ENCODE measurements around the gene PHTF2.

PHTF2 gene

GRCh38 chr7:77881871-77882270 is 83.3 kb downstream of the PHTF2 start:
- DNase-seq, result no peak

- DNase-seq, result no peak
These were observed 86.6 kb downstream of the PHTF2 start for GRCh38 chr7:77885155-77885554.

- no peak for DNase-seq
These were observed 89.0 kb downstream of the PHTF2 start for GRCh38 chr7:77887567-77887966.

- DNase-seq, result no peak
These were observed 90.4 kb downstream of the PHTF2 start for GRCh38 chr7:77888998-77889397.

DNA sequence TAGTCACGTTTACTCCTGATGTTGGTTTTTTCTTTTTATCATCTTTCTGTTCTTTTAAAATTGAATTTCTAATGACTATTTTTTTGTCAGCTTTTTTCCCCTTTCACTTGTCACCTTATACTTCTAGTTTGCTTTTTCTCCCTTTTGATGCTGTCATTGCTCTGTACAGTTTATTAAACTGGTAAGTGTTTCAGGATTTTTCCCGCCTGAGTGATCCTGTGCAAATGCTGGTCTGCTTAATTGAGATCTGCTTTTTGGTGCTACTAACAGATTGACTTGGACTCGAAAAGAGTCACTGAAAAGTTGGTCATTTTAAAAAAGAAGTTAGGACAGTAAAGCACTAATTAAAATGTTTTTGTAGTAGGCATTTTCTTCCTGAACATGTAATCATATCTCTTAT is 95.2 kb downstream of the PHTF2 start:
- no peak for DNase-seq

DNA sequence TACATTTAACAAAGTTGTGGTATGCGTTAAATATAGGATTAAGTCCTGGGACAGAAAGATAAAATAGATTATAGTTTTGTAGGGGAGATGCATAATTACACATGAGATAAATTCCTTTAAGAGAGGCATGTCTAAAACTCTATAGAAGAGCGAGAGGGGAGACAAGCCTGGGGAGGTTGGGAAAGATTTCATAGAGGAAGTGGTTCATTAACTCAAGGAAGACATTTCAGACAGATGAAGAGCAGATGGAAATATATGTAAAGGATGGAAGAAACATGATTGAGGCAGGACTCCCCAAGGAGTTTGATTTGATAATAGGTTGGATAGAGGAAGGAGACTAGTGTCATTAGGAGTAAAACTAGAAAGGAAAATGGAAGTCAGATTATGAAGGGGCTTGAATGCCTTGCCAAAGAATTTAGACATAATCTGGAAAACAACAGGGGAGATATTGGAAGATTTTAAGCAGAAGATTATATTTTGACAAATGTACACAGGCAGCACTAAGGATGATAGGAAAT is 96.1 kb downstream of the PHTF2 start:
- DNase-seq, result no peak

DNA sequence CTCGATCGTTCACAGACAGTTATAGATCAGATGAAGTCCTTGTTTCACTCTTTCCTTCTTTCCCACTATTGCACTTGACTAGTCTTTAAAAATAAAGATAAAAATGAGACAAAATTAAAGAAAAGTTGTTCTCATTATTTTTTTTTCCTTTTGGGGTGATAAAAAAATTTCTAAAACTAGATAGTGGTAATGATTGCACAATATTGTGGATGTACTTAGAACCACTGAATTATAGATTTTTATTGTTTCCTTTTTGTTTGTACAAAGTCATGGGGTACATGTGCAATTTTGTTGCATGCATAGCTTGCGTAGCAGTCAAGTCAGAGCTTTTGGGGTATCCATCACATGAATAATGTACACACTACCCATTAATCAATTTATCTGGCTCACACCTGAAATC is 97.3 kb downstream of the PHTF2 start:
- DNase-seq, result no peak

DNA sequence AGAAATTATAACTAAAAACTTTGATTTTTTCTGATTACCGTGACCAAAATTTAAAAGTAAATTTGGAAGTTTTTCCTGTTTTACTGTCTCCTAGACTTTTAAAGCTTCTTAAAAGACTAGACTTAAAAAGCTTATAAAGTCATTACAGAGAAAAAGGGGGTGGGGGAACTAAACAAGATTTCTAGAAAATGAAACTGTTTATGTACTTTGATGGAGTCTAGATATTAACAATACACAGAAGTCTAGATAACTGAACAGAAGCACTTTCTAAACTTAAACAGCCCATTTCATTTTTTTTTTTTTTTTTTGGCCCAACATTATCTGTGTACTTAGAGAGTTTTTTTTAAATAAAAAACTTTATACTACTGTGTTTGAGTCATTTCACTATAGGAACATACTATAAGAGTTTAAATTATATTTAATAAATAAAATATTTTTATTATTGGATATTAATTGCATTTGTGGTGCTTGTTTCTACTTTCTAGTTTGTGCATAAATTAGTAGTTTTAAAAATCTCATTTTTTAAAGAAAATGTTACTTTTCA is 98.5 kb downstream of the PHTF2 start:
- no peak for DNase-seq

GRCh38 chr7:77899516-77899915 is 100.9 kb downstream of the PHTF2 start:
- DNase-seq, result no peak

DNA sequence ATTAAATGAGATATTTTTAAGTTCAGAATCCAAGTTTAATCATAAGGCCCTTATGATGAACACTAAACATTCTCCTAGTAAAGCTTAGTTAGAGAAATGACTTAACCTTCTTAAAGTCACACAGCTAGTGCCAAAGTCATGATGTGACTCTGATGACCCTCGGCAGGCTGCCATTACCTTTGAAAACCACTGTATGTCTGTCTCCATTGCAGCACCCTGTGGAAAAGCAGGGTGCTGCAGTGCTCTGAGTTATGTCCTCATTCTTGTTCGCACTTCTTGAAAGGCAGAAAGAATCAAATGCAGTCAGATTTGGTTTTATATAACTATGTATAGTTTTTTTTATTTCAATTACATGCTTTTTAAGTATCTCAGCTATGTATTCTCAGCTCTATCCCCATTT is 105.0 kb downstream of the PHTF2 start:
- no peak for DNase-seq

DNA sequence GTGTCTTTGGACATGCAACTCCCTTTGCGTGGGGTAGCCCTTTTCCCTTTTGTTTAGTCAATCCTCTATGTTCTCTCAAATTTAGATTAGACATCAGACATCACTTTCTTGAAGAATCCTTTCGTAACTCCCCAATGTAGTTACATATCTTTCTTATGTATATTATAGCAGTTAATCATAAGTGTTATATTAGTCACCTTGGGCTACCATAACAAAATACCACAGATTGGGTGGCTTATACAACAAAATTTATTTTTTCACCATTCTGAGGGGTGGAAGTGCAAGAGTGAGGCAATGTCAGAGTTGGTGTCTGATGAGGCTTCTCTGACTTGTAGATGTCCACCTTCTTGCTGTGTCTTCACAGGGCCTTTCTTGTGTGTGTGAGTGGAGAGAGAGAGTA is 105.7 kb downstream of the PHTF2 start:
- no peak for DNase-seq

GRCh38 chr7:77907281-77907680 is 108.7 kb downstream of the PHTF2 start:
- no peak for DNase-seq

DNA sequence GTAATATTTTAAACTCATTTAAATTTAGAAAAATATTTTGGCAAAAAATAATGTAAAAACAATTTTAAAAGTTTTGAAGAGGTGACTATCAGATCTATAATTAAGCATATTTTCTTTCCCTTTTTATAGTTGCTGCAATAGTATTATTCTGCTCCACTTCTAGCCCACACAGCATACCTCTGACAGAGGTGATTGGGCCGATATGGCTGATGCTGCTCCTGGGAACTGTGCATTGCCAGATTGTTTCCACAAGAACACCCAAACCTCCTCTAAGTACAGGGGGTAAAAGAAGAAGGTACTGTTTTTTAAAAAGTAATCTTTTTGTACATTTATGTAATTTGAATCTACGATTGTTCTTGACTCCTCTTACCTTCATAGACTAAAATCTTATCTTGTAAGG is 110.1 kb downstream of the PHTF2 start:
- DNase-seq, result no peak

GRCh38 chr7:77910124-77910523 is 111.6 kb downstream of the PHTF2 start:
- DNase-seq, result no peak

DNA sequence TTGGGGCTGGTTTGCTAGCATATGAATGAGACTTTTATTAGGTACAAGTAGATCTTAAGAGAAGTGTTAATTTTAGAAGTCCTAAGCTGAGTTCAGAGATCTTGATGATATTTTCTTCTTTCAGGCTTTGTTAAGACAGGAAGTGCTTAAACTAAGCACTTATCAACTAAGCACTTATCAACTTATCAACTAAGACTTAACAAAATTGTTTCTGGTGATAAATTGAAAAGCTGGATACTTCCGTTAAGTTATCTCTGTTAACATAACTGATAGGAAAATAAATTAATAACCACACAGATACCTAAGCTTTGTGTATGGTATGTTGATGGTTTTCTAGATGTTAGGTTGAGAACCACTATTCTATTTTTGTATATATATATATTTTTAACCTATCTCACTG is 113.7 kb downstream of the PHTF2 start:
- DNase-seq, result no peak

DNA sequence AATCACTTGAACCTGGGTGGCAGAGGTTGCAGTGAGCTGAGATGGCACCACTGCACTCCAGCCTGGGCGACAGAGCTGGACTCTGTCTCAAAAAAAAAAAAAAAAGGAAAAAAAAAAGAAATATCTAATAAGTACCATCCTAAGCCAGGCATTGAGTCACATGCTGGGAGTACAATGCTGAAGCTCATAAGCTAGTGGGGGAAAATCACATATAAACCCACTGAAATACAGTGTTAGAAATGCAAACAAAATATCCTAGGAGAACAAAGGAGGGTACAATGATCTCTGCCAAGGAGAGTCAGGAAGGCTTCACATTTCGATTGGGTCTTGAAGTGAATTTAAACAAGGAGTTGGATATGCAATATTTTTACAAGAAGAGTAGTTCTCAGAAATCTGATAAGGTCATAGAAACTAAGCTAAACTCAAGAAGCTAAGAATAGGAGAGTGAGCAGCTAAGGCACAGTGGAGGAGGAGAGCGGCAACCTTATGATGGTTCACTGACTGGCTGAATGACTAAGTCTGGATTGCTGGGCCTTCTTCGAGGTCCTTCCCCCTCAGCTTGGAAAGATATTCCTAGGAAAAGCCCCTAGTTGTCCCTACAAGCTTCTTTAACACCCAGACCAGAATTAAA is 115.5 kb downstream of the PHTF2 start:
- no peak for DNase-seq

DNA sequence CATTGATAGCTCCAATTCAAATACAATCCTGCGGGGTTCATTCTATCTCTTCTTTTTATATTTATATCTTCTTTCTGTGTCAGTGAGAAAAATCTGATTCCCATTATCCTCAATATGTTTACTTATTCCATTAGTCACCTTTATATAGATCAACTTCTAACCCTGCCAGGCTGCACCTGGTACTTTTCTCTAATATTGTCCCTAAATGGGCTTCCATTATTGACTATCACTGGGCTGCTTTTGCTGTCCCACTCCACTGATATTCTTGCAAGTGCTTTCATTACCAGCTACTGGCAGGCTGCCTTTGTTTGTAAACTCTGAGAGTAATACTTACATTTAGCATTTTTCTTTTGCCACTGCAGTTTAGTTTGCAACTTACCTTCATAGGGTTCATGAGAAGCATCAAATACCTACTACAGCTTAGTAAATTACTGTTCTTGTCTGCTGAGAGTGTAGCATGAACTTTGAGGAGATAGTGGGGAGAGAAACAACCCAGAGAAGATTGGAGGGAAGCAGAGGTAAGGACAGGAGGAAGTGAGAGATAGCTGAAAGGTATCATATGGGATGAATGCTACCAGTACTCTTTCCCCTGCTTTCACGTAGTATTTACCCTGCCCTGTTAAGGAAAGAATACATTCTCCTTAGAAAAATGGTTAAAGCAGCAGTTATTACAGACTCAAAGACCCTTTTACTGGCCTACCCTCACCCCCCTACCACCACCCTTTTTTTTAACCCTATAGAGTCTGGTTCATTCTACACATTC is 119.1 kb downstream of the PHTF2 start:
- no peak for DNase-seq

DNA sequence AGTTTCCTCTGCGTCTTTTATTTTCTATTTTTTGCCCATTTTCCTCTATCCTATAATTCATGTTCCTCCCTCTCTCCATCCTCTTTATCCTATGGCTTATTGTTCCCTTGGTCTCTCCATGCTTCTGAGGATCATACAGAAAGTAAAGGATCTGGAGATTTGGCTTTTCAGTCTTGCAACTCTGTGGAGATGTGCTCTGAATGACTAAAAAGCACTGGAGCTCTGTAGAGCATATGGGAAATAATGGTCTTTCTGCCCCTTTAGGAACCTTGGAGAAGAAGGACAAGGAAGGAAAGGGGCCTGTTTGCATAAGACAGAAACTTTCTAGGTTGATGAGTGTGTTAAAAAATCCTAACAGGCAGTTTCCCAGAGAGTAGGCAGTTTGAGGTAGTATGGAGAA is 120.1 kb downstream of the PHTF2 start:
- DNase-seq, result no peak

GRCh38 chr7:77923419-77923818 is 124.8 kb downstream of the PHTF2 start:
- no peak for DNase-seq

DNA sequence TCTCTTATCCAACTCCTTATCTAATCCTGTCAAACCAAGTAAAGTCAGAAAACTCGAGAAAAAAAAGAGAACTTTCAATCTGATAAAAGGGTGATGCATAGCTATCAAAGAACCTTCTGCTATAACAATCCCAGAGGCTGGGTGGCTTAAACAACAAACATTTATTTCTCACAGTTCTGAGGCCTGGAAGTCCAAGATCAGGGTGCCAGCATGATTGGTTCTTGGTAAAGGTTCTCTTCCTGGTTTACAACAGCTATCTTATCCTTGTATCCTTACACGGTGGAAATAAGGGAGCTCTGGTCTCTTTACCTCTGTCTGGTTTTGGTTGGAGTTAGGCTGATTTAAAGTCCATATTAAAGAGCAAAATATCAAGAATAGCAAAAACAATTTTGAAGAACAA is 131.9 kb downstream of the PHTF2 start:
- no peak for DNase-seq

GRCh38 chr7:77931841-77932240 is 133.3 kb downstream of the PHTF2 start:
- DNase-seq, result no peak

GRCh38 chr7:77933394-77933793 is 134.8 kb downstream of the PHTF2 start:
- DNase-seq, result no peak

- no peak for DNase-seq
These were observed 137.2 kb downstream of the PHTF2 start for GRCh38 chr7:77935652-77936348.

DNA sequence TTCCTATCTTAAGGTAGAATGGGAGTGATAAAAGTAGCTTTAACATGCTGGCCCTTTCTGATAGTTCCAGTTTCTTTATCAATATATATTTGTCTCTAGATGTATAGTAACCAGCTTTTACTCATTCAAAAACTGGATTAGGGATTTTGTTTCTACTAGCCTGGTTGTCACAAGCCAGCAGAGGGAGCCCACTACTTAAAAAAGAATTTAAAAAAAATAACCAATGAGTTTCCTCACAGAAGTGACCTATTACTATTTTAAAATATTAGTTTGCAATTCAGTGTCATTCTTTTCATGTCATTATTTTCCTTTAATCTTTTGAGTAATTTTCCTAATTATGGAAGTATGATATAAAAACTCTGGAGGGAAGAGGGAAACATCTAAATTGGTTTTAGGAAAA is 142.1 kb downstream of the PHTF2 start:
- no peak for DNase-seq

Data from CD4-positive, alpha-beta T cell treated with Interleukin-6 for 4 hours (primary cell).